ENCODE data around the gene SELENOF.
"Not testable (repeated sequence)": the region's sequence is repeated elsewhere in the genome, so short reads cannot be mapped to it uniquely, and the experiment has no call there.

SELENOF gene

GRCh38 chr1:86856196-86856595 is 57.7 kb downstream of the SELENOF start:
- DNase-seq, result no peak

- DNase-seq, result no peak
Measured at GRCh38 chr1:86854352-86854751, 59.6 kb downstream of the SELENOF start.

GRCh38 chr1:86852782-86853408 is 61.0 kb downstream of the SELENOF start:
- no peak for DNase-seq

- DNase-seq, result no peak
Measured at GRCh38 chr1:86852289-86852688, 61.6 kb downstream of the SELENOF start.

- no peak for DNase-seq
Measured at GRCh38 chr1:86849756-86850155, 64.2 kb downstream of the SELENOF start.

- DNase-seq, result no peak
Measured at GRCh38 chr1:86848654-86849053, 65.3 kb downstream of the SELENOF start.

- no peak for DNase-seq
Measured at GRCh38 chr1:86846164-86846647, 67.7 kb downstream of the SELENOF start.

- no peak for DNase-seq
Measured at GRCh38 chr1:86845514-86845913, 68.4 kb downstream of the SELENOF start.

GRCh38 chr1:86841116-86841515 is 72.8 kb downstream of the SELENOF start:
- DNase-seq, result no peak

- DNase-seq, result peak; percentile 51
Measured at GRCh38 chr1:86833461-86834215, 80.3 kb downstream of the SELENOF start.

GRCh38 chr1:86832433-86832832 is 81.5 kb downstream of the SELENOF start:
- DNase-seq, result no peak

GRCh38 chr1:86829321-86829720 is 84.6 kb downstream of the SELENOF start:
- DNase-seq, result no peak

GRCh38 chr1:86828024-86828423 is 85.9 kb downstream of the SELENOF start:
- DNase-seq, result no peak

- no peak for DNase-seq
Measured at GRCh38 chr1:86826856-86827255, 87.1 kb downstream of the SELENOF start.

GRCh38 chr1:86825319-86825718 is 88.6 kb downstream of the SELENOF start:
- DNase-seq, result no peak

- DNase-seq, result no peak
Measured at GRCh38 chr1:86823821-86824500, 90.0 kb downstream of the SELENOF start.

GRCh38 chr1:86823386-86823785 is 90.5 kb downstream of the SELENOF start:
- no peak for DNase-seq

GRCh38 chr1:86822459-86822858 is 91.5 kb downstream of the SELENOF start:
- no peak for DNase-seq

GRCh38 chr1:86821956-86822355 is 92.0 kb downstream of the SELENOF start:
- no peak for DNase-seq

- DNase-seq, result not testable (repeated sequence)
Measured at GRCh38 chr1:86819970-86820369, 94.0 kb downstream of the SELENOF start.

- not testable (repeated sequence) for DNase-seq
Measured at GRCh38 chr1:86817246-86817826, 96.6 kb downstream of the SELENOF start.

GRCh38 chr1:86814118-86814517 is 99.8 kb downstream of the SELENOF start:
- not testable (repeated sequence) for DNase-seq
